ENCODE data around the gene SPOCK2.

GRCh38 chr10:72137583-72137982, 49.2 kb upstream of the SPOCK2 start:
- TF ChIP-seq RCOR1 (IDR thresholded peaks at IDR 0.05; ENCODE audit: insufficient replicate concordance, low read length) (no peak), SMC3 (IDR thresholded peaks at IDR 0.05; ENCODE audit: low read depth, low read length) (no peak)
- TF ChIP-seq, protein P1, sequence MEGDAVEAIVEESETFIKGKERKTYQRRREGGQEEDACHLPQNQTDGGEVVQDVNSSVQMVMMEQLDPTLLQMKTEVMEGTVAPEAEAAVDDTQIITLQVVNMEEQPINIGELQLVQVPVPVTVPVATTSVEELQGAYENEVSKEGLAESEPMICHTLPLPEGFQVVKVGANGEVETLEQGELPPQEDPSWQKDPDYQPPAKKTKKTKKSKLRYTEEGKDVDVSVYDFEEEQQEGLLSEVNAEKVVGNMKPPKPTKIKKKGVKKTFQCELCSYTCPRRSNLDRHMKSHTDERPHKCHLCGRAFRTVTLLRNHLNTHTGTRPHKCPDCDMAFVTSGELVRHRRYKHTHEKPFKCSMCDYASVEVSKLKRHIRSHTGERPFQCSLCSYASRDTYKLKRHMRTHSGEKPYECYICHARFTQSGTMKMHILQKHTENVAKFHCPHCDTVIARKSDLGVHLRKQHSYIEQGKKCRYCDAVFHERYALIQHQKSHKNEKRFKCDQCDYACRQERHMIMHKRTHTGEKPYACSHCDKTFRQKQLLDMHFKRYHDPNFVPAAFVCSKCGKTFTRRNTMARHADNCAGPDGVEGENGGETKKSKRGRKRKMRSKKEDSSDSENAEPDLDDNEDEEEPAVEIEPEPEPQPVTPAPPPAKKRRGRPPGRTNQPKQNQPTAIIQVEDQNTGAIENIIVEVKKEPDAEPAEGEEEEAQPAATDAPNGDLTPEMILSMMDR (conservative IDR thresholded peaks at IDR 0.05; ENCODE audit: low read depth, low read length): no peak
- TF ChIP-seq, protein P2, sequence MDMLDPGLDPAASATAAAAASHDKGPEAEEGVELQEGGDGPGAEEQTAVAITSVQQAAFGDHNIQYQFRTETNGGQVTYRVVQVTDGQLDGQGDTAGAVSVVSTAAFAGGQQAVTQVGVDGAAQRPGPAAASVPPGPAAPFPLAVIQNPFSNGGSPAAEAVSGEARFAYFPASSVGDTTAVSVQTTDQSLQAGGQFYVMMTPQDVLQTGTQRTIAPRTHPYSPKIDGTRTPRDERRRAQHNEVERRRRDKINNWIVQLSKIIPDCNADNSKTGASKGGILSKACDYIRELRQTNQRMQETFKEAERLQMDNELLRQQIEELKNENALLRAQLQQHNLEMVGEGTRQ (IDR thresholded peaks at IDR 0.05; ENCODE audit: low read depth, low read length): no peak
